ENCODE measurements around the gene KLHL40.
"Not testable (repeated sequence)": the region's sequence is repeated elsewhere in the genome, so short reads cannot be mapped to it uniquely, and the experiment has no call there.

DNA sequence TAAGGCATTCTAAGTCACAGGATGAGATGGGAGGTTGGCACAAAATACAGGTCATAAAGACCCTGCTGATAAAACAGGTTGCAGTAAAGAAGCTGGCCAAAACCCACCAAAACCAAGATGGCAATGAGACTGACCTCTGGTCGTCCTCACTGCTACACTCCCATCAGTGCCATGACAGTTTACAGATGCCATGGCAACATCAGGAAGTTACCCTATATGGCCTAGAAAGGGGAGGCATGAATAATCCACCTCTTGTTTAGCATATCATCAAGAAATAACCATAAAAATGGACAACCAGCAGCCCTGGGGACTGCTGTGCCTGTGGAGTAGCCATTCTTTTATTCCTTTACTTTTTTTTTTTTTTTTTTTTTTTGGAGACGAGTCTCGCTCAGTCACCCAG lies 37.1 kb downstream of the KLHL40 start:
- not testable (repeated sequence) for TF ChIP-seq LEF1 (IDR thresholded peaks at IDR 0.05; ENCODE audit: borderline replicate concordance); ZNF384 (IDR thresholded peaks at IDR 0.05); BHLHE40 (IDR thresholded peaks at IDR 0.05; ENCODE audit: borderline replicate concordance); HDGF (IDR thresholded peaks at IDR 0.05; ENCODE audit: borderline replicate concordance); SP1 (IDR thresholded peaks at IDR 0.05); FOXM1 (IDR thresholded peaks at IDR 0.05; ENCODE audit: borderline replicate concordance); TARDBP (IDR thresholded peaks at IDR 0.05); FOXK2 (IDR thresholded peaks at IDR 0.05); SUZ12 (IDR thresholded peaks at IDR 0.05); FOXA1 (IDR thresholded peaks at IDR 0.05); ELF4 (IDR thresholded peaks at IDR 0.05); CTBP1 (IDR thresholded peaks at IDR 0.05; ENCODE audit: borderline replicate concordance)
- TF ChIP-seq, protein P1, sequence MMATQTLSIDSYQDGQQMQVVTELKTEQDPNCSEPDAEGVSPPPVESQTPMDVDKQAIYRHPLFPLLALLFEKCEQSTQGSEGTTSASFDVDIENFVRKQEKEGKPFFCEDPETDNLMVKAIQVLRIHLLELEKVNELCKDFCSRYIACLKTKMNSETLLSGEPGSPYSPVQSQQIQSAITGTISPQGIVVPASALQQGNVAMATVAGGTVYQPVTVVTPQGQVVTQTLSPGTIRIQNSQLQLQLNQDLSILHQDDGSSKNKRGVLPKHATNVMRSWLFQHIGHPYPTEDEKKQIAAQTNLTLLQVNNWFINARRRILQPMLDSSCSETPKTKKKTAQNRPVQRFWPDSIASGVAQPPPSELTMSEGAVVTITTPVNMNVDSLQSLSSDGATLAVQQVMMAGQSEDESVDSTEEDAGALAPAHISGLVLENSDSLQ (IDR thresholded peaks at IDR 0.05): not testable (repeated sequence)
